GM08714 (cell line): ENCODE data around the gene TMEM63A.

ENCODE experiments used
- H3K4me3 ChIP-seq: fragments of 200-500 bp; sonication (Bioruptor generic); 2 replicates; pipeline ENCODE4 v1.5.1; 2014; ENCODE audit warnings: mild to moderate bottlenecking, low read length, inconsistent platforms
- ZNF274 ChIP-seq: IDR thresholded peaks from 2 replicates; pipeline ENCODE4 v1.6.1; 2012; ENCODE audit warnings: mild to moderate bottlenecking, low read depth, low read length

TMEM63A gene

DNA sequence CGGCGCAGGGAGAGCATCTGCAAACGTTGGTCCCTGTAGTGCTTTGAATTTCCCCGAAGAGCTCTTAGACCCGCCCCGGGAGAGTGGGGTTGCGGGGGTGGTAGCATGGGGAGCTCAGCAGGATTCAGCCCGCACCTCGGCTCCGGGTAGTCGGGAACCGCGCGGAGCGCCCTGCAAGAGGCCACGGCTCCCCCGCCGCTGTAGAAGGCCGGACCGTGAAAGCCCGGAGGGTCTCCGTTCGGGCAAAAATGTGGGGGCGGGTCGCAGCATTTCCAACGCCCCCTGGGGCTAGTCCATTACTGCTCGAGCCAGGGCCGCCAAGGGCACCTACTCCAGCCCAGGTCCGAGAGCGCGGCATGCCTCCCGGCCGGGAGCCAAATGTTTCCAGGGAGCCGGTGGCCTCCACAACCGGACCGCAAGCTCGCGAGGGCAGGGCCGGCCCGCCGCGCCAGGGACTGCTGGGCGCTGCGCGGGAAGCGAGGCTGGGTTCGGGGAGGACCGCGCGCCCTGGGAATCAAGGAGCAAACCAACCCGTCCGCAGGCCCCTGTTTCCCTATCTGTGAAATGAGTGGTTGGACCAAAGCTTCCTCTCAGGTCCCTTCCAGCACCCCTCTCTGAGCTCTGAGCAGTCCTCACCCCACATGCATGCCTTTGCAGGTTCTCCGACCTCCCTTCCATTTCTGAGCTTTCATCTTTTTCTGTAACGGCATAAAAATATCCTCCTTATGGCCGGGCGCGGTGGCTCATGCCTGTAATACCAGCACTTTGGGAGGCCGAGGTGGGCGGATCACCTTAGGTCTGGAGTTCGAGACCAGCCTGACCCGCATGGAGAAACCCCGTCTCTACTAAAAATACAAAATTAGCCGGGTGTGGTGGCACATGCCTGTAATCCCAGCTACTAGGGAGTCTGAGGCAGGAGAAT lies 775 bp upstream of the TMEM63A start:
- no peak for TF ChIP-seq ZNF274

DNA sequence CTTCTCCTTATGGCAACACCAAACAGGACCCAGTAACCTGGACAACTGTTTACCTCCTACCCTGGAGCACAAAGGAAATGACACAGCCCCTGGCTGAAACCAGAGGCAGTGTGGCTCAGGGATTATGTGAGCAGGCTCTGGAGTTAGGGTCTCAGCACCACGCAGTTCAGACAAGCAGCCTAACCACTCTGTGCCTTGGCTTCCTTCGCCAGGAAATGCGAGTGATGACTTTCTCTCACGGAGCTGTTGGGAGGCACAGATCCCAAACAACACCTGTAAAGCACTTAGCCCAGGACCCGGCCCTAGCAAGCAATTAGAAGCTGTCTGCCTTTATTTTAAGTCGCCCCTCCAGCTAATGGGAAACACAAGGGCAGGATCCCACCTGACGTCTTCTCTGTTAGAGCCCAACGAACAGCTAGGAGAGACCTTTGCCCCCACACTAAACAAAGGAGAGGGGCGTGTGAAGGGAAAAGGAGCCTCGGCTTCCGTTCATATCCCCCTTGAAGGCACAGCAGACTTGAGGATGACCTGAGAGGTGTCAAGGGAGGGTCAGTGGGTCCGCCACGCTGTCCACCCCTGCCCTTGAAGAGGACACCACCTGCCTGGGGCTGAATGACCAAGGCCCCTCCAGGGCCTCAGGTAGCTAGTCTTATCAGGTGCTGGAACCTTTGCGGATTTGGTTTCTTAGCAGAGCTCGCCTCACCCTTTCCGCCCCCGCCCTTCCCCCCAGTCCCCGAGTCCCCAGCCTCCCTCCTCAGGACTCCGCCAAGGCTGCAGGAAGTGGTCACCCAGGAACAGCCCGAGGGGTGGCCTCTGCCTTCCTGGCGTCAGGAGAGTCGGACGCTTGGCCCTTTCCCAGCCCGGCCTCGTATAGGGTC lies 860 bp downstream of the TMEM63A start:
- TF ChIP-seq ZNF274 = no peak
- H3K4me3 ChIP-seq = peak overlapping the region; percentile 78

More for the DNA sequence above, 775 bp upstream of the TMEM63A start:
- H3K4me3 ChIP-seq = peak overlapping the region; percentile 78

DNA sequence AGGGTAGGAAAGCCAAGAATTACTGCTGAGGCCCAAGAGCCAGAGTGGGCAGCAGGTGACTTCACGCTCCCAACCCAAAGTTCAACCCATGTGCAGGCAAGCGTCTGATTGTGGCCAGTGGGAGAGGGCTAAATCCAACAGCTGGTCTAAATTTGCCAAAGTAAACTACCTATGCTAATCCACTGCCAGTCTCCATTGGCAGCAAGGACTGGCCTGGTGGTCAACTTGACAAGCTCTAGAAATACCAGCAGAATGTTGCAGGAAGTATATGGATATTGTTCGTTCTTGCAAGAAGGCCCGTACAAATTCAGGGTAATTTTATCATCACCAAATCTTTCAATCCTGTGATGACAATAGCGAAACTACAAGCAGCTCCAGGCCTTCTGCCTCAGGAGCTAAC lies 1.5 kb downstream of the TMEM63A start:
- no peak for TF ChIP-seq ZNF274
- no peak overlapping the region; the same call in 1 of the 2 replicates for H3K4me3 ChIP-seq

DNA sequence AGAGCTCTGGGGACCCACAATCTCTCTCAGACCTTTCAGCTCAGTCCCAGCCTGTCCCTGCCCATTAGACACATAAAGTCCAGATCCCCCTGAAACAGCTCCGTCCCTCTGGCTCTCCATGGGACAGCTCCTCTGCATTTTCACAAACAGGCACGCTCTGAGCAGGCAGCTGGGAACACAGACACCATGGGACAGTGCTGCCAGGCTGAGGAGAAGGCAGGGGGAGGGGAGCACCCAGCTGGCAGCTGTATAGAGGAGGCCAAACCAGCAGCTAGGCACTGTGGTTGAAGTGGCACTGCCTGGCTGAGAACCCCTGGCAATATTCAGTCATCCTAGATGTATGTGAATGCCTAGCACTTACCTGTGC lies 2.0 kb downstream of the TMEM63A start:
- TF ChIP-seq ZNF274 = no peak
- H3K4me3 ChIP-seq = no peak overlapping the region; the same call in 1 of the 2 replicates

DNA sequence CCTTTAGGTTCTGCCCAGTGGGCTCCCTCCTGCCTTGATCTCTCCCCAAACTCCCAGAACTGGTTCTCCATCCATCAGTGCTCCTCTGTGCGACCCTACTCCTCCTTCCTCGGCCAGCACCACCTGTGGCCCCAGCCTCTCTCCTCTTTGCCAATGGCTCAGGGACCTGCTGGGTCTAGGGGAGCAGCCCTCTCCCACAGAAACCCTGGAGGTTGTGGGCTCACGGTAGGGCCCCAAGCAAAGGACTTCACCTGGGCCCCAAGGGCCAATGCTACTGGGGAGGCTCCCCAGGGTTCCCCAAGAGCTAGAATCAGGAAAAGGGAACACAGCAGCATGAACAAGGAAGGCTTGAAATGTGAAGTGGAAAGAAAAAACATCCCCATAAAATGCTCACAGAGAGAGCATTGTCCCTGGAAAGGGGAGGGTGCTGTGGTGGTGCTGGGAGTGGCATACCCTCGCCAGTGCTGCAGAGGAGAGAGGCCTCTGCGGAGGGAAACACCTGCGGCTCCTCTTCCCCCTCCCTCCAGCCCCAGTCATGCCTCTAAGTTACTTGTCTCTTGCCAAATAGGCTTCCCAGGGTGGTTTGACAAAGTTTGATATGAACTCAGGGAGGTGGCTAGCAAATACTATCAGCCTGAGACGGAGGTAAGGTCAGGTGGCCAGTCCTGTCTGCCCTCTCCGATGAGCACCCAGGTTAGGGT lies 2.5 kb downstream of the TMEM63A start:
- no peak overlapping the region for H3K4me3 ChIP-seq

DNA sequence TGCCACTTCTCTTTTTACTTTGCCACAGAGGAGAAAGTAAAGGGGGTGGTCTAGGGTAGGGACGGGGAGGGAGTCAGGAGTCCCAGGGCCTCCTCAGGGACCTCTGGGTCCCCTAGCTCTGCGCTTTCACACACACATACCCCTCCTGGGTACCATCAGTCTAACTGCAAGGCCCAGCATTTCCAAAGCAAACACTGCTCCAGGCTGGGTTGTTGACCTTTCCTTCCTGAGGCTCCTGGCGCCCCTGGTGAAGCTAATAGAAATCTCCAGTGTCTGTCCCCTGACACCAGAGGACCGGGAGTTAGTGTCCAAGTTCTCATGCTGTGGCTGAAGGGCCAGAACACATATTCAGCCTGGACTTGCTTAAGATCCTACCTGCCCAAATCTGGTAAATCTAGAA lies 3.9 kb downstream of the TMEM63A start:
- no peak overlapping the region for H3K4me3 ChIP-seq
- no peak for TF ChIP-seq ZNF274

More for the DNA sequence above, 2.5 kb downstream of the TMEM63A start:
- no peak for TF ChIP-seq ZNF274

DNA sequence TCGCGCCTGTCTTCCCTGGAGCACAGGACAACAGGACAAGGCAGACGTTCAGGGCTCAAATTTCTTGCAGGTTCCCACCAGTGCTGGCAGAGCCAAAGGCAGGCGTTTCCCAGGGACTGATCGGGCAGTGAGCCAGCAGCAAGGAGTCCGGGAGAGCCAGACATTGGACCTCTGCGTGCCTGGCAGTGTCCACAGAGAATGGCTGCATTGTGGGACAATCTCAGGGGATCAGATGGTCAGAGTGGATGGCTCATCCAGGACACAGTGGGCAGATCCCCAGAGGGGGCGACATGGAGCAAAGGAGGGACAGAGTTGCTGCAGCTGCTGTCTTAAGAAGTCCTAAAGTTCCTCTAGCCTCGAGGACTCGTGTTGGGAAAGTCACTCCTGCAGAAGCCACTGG lies 4.6 kb downstream of the TMEM63A start:
- no peak overlapping the region for H3K4me3 ChIP-seq
- no peak for TF ChIP-seq ZNF274

DNA sequence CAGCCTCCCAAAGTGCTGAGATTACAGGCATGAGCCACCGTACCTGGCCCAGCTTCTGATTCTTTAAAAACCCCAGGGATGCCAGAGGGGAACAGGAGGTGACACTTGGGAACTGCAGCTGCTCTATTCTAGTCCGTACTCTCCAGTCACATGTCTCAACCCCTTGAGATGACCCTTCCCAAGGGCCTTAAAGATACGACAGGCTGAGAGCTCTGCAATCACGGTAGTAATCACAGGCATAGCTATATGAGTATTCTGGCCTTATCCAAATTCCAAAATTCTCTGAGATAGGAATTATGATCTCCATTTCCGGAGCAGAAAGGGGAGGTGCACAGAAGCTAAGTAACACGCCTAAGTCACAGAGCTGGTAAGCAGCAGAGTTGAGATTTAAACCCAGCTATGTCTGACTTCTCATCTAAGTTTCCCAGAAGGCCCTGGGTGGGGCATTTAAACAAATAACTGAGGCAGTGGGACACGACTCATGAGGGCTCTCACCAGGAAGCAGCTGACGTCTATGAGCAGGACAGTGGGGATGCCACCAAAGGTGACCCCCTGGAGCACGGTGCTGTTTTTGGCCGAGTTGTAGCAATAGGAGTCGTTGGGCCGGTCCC lies 5.2 kb downstream of the TMEM63A start:
- no peak for TF ChIP-seq ZNF274

DNA sequence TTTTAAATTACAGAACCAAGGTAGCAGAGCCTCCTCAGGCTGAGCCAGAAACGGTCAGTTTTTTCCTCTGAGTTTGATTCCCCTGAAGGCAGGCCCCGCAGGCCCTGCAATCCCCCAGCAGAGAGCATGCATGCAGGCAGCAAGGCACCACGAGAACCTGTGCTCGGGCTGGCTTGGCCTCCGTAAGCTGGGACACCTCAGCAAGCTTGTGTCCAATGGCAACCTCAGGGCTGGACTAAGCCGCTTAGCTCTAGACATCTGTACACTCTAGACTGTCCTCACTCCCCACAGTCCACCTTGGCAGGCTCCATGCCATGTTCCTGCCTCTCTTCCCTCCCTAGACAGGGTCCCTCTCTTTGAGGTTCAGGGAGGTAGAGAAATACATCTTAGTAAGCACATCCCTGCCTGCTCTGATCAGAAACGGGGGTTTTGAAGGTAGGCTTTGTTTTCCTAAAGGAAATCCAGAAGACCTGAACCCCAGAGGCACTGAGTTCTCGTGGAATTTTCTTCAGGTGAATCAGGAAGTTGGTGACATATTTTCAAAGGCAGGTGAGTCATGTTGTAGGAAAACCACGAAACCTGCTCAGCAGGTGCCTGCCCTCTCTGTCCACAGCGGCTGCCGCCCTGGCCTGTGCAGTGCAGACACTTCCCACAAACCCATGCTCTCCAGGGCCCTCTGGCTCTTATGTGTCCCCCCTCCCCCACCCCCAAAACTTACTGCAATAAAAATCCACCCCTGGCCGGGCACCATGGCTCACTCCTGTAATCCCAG lies 7.0 kb downstream of the TMEM63A start:
- H3K4me3 ChIP-seq = no peak overlapping the region
- no peak for TF ChIP-seq ZNF274

More for the DNA sequence above, 5.2 kb downstream of the TMEM63A start:
- no peak overlapping the region for H3K4me3 ChIP-seq

DNA sequence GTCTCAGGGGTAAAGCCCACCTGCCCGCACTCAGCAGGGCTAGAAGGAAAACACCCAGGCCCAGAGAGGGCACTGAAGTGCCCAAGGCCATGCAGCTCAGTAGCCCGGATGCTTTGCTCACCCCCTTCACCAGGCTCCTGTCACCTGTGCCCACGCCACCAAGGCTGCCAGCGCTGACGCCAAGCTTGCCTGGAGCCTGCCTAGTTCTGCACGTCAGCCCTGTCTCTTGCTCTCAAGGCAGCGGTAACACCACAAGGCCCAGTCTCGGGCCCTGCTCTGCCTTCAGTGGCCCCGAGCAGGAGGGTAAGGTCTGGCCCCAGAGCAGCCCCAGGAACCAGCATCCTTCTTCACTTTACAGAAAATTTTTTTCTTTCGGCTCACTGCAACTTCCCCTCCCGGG lies 7.7 kb downstream of the TMEM63A start:
- H3K4me3 ChIP-seq = no peak overlapping the region
- no peak for TF ChIP-seq ZNF274

DNA sequence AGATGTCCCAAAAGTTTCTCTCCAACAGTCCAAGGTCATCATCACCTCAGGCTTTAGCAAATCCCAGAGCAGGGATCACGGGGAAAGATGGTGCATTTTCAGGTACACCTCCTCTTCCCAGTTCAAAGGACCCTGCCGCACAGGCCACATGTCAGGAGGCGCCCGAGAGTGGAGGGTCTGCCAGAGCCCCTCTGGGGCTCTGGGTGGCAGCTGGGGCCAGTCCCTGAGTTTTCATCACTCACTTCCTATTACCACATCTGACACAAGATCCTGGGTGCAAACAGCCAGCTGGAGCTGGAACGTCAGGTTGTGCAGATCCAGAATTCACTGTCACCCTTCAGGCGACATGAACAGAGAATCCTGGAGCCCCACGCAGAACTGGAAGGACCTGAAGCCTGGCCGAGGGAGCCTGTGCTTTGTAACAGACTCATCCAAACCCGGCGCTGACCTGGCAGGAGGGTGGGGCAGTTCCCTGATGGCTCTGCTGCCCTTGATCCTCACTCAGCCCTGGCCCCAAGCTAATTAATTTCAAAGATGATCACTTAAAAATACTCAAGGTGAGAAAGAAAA lies 8.8 kb downstream of the TMEM63A start:
- H3K4me3 ChIP-seq = no peak overlapping the region
- no peak for TF ChIP-seq ZNF274

DNA sequence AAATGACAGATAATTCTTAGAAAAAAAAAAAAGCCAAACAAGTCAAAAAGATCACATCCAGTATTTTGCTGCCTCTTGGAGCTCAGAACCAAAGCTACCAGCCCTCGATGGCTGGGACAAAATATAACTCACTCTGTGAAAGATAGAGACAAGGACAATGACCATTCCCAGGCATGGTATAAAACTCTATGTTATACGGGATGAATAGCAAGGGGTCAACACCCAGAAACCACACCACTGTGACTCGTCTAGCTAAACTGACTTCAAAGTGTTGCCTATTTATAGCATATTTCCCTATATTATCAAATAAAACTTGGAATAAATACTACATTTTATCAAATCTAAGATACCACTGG lies 10.1 kb downstream of the TMEM63A start:
- no peak for TF ChIP-seq ZNF274
- no peak overlapping the region for H3K4me3 ChIP-seq
